Bronchial epithelial cell (primary cell): ENCODE measurements around the gene PTH1R. TPM values are rescaled to one million over a fixed set of nuclear protein-coding genes. Genes with fewer than 3 reads are reported as not detected.

Experiments
- DNase-seq: peaks from one replicate; pipeline ENCODE4 v3.0.0-alpha.2; 2010; ENCODE audit warnings: low read depth
- FAIRE-seq: peaks from 2 replicates; lab custom pipeline; 2011; peaks lifted over from hg19 to GRCh38; lab: Jason Lieb, UNC
- H3K27me3 ChIP-seq: 2 replicates; pipeline ENCODE4 v1.5.1; 2011; ENCODE audit warnings: low read length; ENCODE audit not compliant: control insufficient read depth, insufficient read depth
- H3K36me3 ChIP-seq: 2 replicates; pipeline ENCODE4 v1.5.1; 2011; ENCODE audit warnings: low read length; ENCODE audit not compliant: control insufficient read depth, insufficient read depth
- H3K4me3 ChIP-seq: 2 replicates; pipeline ENCODE4 v1.5.1; 2011; ENCODE audit warnings: mild to moderate bottlenecking, low read depth, low read length, control low read depth
- CTCF ChIP-seq: IDR thresholded peaks from 2 replicates; pipeline ENCODE4 v1.5.1; 2011; ENCODE audit warnings: mild to moderate bottlenecking, moderate library complexity, low read length, control low read depth, inconsistent platforms; ENCODE audit not compliant: insufficient read depth, severe bottlenecking
- total RNA-seq: library from RNA; depleted of rRNA; stranded (reverse); fragments of >200 nt; gene quantifications from 2 replicates; pipeline ENCODE4 v1.2.1, GENCODE V29; 2014

The PTH1R gene
- not detected in 2 replicates for total RNA-seq

DNA sequence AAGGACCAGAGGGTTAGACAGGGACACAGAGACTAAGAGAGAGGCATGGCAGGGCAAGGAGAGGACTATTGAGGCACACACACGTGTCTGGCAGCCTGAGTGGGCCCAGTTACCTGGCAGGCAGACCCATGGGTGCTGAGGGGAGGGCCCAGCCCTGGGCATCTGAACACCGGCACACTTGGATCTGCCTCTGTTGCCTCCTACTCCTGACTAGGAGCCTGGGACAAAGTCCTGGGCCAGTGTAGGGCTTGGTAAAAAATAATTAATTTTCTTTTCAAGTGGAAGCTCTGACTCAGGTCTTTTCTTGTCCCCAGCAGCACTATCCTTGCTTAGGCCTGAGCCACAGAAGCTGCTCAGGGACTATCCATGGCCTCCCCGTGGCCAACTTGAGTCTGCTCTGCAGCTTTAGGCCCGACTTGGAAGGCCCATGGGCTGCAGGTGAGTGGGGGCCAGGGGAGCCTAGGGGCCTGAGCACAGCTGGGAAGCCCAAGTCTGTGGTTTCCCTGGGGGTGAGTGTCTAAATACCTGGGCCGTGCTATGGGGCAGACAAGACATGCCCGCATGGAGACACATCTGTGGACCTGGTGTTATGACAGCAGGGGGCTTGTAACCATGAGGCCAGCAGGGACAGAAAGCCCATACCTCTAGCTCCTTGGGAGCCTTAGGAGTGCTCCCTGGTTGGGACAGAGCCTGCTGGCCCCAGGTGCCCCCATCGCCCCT is at the start of gene PTH1R:
PTH1R (plus strand) TSS at position 316 of the 720 bp plus-strand sequence. CDS start 5,839 bp downstream, outside the sequence.
- no peak for DNase-seq
- Histone ChIP-seq H3K36me3 (no peaks in the 10 kb centered on the region), H3K4me3 (no peak within 1 kb of the TSS), H3K27me3 (peaks cover 19% of the 10 kb centered on the region)
- no peak for TF ChIP-seq CTCF
- FAIRE-seq = peak; percentile 60

- no peak for FAIRE-seq
- no peak for DNase-seq
- no peaks in the 10 kb centered on the region for H3K36me3 ChIP-seq
- H3K27me3 ChIP-seq = peaks cover 2% of the 10 kb centered on the region
- H3K4me3 ChIP-seq = no peak overlapping the region
- TF ChIP-seq CTCF = no peak
Observed at GRCh38 chr3:46829699-46830208, 47.8 kb upstream of the PTH1R start.

DNA sequence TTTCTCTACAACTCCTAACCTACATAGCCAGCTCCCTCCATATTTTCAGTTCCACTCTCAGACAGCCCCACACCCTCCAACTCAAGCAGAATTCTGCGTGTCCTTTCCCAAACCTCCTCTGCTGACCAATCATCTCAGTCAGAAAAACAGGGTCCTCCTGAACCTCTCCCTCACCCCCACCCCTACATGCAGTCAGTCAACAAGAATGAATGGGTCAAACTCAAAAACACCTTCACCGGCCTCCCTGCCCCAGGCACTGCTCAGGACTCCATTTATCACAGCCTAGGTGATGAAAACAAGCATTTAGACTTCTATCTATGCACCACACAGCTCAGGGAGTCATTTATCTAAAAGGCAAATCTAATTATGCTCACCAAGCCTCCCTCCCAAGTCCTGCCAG is 46.7 kb upstream of the PTH1R start:
- peaks cover 2% of the 10 kb centered on the region for H3K27me3 ChIP-seq
- FAIRE-seq = no peak
- DNase-seq = no peak
- TF ChIP-seq CTCF = no peak
- H3K4me3 ChIP-seq = no peak overlapping the region
- H3K36me3 ChIP-seq = no peaks in the 10 kb centered on the region

- TF ChIP-seq CTCF = no peak
- Histone ChIP-seq H3K27me3 (no peaks in the 10 kb centered on the region), H3K4me3 (no peak overlapping the region), H3K36me3 (no peaks in the 10 kb centered on the region)
- no peak for FAIRE-seq
- DNase-seq = no peak
Observed at GRCh38 chr3:46831316-46831715, 46.2 kb upstream of the PTH1R start.

- FAIRE-seq = no peak
- no peaks in the 10 kb centered on the region for H3K27me3 ChIP-seq
- H3K4me3 ChIP-seq = no peak overlapping the region
- DNase-seq = no peak
- no peak for TF ChIP-seq CTCF
- no peaks in the 10 kb centered on the region for H3K36me3 ChIP-seq
Observed at GRCh38 chr3:46831841-46832240, 45.7 kb upstream of the PTH1R start.
